RWPE1 (cell line): ENCODE data around the gene MTUS2.

Experiments
- CTCF ChIA-PET: fragments of 350-600 bp; sonication (Branson Sonifier 250); formaldehyde crosslinking; extraction: SDS; loops from one replicate; lab custom pipeline; 2021; lab: Yijun Ruan, JAX
- POLR2A ChIA-PET: fragments of 400-600 bp; formaldehyde crosslinking; extraction: SDS; loops from one replicate; lab custom pipeline; 2020; ENCODE audit warnings: antibody characterized with exemption; ENCODE audit not compliant: low non-redundant PET; lab: Yijun Ruan, JAX
- DNase-seq: peaks from one replicate; pipeline ENCODE4 v3.0.0; 2012; ENCODE audit warnings: low spot score
- H3K27ac ChIP-seq: fragments of 450-650 bp; 2 replicates; pipeline ENCODE4 v1.5.1; 2017
- CTCF ChIP-seq: fragments of 450-650 bp; conservative IDR thresholded peaks from 2 replicates; pipeline ENCODE4 v1.5.1; 2017; ENCODE audit warnings: low read depth, mild to moderate bottlenecking

Gene MTUS2

GRCh38 chr13:29222458-29222857 is 402.3 kb downstream of the MTUS2 start:
- no peak overlapping the region for H3K27ac ChIP-seq
- ChIA-PET POLR2A (no interaction called here), CTCF (no interaction called here)
- no peak for TF ChIP-seq CTCF
- no peak for DNase-seq

GRCh38 chr13:29224206-29224605 is 404.1 kb downstream of the MTUS2 start:
- no peak for TF ChIP-seq CTCF
- H3K27ac ChIP-seq: no peak overlapping the region
- ChIA-PET POLR2A (no interaction called here), CTCF (interaction anchor here (0.5 to 0.6 kb wide), 3 partner anchors 130 to 1718 kb away, joined by 3 read pairs; no protein-coding TSS in a partner anchor)
- DNase-seq: no peak

- H3K27ac ChIP-seq: no peak overlapping the region
- ChIA-PET CTCF (no interaction called here), POLR2A (no interaction called here)
- DNase-seq: no peak
- TF ChIP-seq CTCF: no peak
Observed at GRCh38 chr13:29227576-29227975, 407.4 kb downstream of the MTUS2 start.

- POLR2A ChIA-PET: no interaction called here
- CTCF ChIA-PET: no interaction called here
- no peak for TF ChIP-seq CTCF
- H3K27ac ChIP-seq: no peak overlapping the region
- DNase-seq: no peak
Observed at GRCh38 chr13:29230299-29230845, 410.2 kb downstream of the MTUS2 start.

- POLR2A ChIA-PET: no interaction called here
- no peak overlapping the region for H3K27ac ChIP-seq
- CTCF ChIA-PET: interaction anchor here (0.6 kb wide), 1 partner anchor 291 kb away, joined by 5 read pairs; no protein-coding TSS in a partner anchor
- TF ChIP-seq CTCF: no peak
- DNase-seq: no peak
Observed at GRCh38 chr13:29239653-29240525, 419.8 kb downstream of the MTUS2 start.

GRCh38 chr13:29254626-29255370 is 434.7 kb downstream of the MTUS2 start:
- CTCF ChIA-PET: interaction anchor here (0.5 kb wide), 2 partner anchors 165 to 219 kb away, joined by 3 read pairs; no protein-coding TSS in a partner anchor
- DNase-seq: no peak
- no peak for TF ChIP-seq CTCF
- no peak overlapping the region for H3K27ac ChIP-seq
- POLR2A ChIA-PET: no interaction called here
